HG02623 (cell line): ENCODE measurements around the gene STEAP3.

ENCODE experiments used
- ATAC-seq: cut with Tn5 transposase; IDR thresholded peaks from one replicate; pipeline ENCODE4 v1.9.1; 2021; ENCODE audit warnings: moderate library complexity; ENCODE audit not compliant: unreplicated experiment

Gene STEAP3

GRCh38 chr2:119223521-119224390, at the start of gene STEAP3:
Gene STEAP3, plus strand, starts transcription at chr2:119223834. Its CDS starts 7,179 bp downstream, at chr2:119231013.
- peak; percentile 61 for ATAC-seq

- peak; percentile 72 for ATAC-seq
Measured at GRCh38 chr2:119174216-119174992, 49.2 kb upstream of the STEAP3 start.

GRCh38 chr2:119174993-119175347, 48.7 kb upstream of the STEAP3 start:
- no peak for ATAC-seq

- ATAC-seq = no peak
Measured at GRCh38 chr2:119175517-119175916, 48.1 kb upstream of the STEAP3 start.

GRCh38 chr2:119177171-119177837, 46.3 kb upstream of the STEAP3 start:
- ATAC-seq = no peak

- ATAC-seq = no peak
Measured at GRCh38 chr2:119177838-119178190, 45.8 kb upstream of the STEAP3 start.

- no peak for ATAC-seq
Measured at GRCh38 chr2:119178776-119179175, 44.9 kb upstream of the STEAP3 start.

- no peak for ATAC-seq
Measured at GRCh38 chr2:119179202-119179601, 44.4 kb upstream of the STEAP3 start.

GRCh38 chr2:119179991-119180390, 43.6 kb upstream of the STEAP3 start:
- no peak for ATAC-seq

- no peak for ATAC-seq
Measured at GRCh38 chr2:119180892-119181291, 42.7 kb upstream of the STEAP3 start.

GRCh38 chr2:119181391-119181790, 42.2 kb upstream of the STEAP3 start:
- no peak for ATAC-seq

- no peak for ATAC-seq
Measured at GRCh38 chr2:119181791-119182445, 41.7 kb upstream of the STEAP3 start.

- ATAC-seq = no peak
Measured at GRCh38 chr2:119184512-119184911, 39.1 kb upstream of the STEAP3 start.

- no peak for ATAC-seq
Measured at GRCh38 chr2:119190321-119191111, 33.1 kb upstream of the STEAP3 start.

- no peak for ATAC-seq
Measured at GRCh38 chr2:119192893-119193292, 30.7 kb upstream of the STEAP3 start.

GRCh38 chr2:119195001-119195400, 28.6 kb upstream of the STEAP3 start:
- no peak for ATAC-seq

GRCh38 chr2:119195887-119196286, 27.7 kb upstream of the STEAP3 start:
- ATAC-seq = no peak

- ATAC-seq = no peak
Measured at GRCh38 chr2:119196301-119197125, 27.1 kb upstream of the STEAP3 start.

GRCh38 chr2:119197126-119197405, 26.6 kb upstream of the STEAP3 start:
- ATAC-seq = no peak
